HG03571 (cell line): ENCODE data around the gene SOD1.

Experiments used
- ATAC-seq: cut with Tn5 transposase; IDR thresholded peaks from one replicate; pipeline ENCODE4 v1.9.1; 2021; ENCODE audit not compliant: unreplicated experiment

The SOD1 gene

GRCh38 chr21:31678478-31678877, 19.0 kb downstream of the SOD1 start:
- ATAC-seq, result no peak

GRCh38 chr21:31682620-31683019, 23.1 kb downstream of the SOD1 start:
- ATAC-seq, result no peak

DNA sequence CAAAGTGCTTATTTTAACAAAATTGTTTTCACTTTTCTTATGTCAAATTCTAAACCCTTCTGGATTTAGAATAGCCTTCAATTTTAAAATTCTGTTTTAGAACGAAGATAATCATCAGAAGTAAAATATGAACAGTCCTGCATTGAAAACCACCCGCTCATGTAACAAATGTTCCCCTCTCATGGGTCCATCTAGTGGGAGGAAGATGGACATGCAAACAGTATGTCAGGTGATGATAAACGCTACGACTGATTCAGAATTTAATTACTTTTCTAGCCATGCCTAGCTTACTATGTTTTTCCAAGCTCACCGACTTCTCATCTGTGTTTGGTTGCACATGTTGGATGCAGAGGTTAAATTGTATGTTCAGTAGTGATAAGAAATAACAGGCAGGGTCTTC, 23.5 kb downstream of the SOD1 start:
- ATAC-seq, result no peak

DNA sequence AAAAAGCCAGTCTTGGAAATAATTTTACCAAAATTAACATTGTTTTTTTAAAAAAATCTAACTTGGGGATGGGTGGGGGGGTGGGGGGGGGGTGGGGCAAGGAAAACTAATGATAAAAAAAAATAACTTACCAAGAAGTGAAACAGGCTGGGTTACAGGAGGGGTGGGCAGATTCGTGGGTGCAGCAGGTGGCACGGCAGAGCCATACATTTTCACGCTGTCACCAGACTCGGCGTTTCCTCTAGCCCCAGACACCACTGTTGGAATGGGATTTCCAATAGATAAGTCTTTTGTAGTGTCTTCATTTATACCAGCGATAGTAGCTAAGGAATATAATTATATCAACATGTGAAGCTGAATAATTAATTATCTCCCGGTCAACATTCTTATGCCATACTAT, 25.4 kb downstream of the SOD1 start:
- no peak for ATAC-seq

GRCh38 chr21:31686272-31686915, 26.9 kb downstream of the SOD1 start:
- no peak for ATAC-seq

DNA sequence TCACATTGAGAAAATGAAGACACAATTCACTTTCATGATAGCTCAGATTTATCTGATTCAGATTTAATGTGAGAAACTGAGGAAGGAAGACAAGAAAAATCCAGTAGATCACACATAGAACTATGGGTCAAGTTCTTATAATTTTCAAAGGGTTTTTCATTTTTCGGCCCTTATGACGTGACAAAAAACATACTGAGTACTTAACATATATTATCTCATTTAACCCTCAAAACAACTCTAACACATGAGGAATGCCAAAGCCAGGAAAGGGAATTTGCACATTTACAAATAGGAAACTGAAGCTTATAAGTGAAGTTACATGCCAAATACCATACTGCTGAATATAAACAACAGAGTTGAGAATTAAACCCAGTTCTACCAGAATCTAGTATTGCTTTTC, 27.6 kb downstream of the SOD1 start:
- no peak for ATAC-seq

GRCh38 chr21:31688603-31689368, 29.3 kb downstream of the SOD1 start:
- no peak for ATAC-seq

GRCh38 chr21:31693222-31693621, 33.7 kb downstream of the SOD1 start:
- ATAC-seq, result no peak

DNA sequence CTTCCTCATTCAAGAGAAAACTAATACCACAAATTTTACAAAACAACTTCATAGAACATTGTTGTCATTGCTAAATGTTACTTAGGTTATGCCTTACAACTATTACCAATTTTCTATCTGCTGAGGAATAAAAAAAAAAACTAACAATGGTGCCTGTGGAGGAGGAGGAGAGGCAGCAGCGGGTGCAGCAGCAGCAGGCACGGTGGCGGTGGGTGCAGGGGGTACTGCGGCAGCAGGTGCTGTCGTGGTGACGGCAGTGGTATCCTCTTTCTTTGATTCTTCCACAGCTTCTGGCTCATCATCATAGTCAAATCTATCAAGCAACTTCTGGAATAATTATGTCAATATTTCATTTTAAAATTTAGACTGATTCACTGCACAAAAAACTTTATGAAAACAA, 36.9 kb downstream of the SOD1 start:
- no peak for ATAC-seq

DNA sequence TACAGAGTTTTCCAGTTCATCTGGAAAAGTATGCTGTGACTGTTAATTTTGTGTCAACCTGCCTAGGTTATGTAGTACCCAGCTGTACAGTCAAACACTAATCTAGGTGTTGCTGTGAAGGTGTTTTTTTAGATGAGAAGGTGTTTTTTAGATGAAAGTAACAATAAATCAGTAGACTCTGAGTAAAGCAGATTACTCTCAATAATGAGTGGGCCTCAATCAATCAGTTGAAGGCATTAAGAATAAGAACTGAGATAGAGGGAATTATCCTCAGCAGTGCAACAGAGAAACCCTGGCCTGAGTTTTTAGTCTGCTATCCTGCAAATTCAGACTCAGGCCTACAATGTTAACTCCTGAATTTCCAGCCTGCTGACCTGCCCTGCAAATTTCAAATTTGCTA, 39.0 kb downstream of the SOD1 start:
- ATAC-seq, result no peak

GRCh38 chr21:31700040-31700439, 40.5 kb downstream of the SOD1 start:
- ATAC-seq, result no peak

DNA sequence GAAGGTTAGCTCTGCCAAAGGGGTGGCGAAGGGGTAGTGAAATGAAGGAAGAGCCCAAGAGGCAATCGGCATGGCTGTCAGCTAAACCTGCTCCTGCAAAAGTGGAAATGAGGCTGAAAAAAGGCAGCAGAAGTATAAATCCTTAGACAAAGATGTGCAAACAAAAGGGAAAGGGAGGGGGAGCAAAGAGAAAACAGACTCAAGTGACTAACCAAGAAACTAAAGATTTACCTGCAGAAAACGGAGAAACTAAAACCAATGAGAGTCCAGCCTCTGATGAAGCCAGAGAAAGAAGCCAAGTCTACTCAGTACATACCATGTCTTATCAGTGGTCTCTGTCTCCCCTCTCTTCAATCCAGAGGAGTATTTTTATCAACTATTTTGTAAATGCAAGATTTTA, 47.1 kb downstream of the SOD1 start:
- no peak for ATAC-seq

DNA sequence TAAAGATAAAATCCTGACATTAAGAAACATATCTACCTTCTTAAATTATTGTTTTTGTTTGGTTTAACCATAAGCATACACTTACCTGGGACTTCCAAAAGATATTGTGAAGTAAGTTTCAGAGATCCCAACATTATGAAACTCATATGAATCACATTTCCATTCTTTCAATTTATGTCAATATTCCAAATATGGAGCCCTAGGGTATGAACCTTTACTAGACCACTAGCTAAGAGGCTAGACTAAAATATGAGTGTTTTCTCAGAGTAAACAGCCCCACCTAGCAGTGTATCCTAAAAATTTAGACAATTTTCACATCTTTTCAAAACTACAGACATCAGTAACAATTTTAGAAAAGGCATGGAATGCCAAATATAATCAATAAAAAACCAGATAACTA, 48.0 kb downstream of the SOD1 start:
- no peak for ATAC-seq

GRCh38 chr21:31708541-31708940, 49.0 kb downstream of the SOD1 start:
- ATAC-seq, result no peak

DNA sequence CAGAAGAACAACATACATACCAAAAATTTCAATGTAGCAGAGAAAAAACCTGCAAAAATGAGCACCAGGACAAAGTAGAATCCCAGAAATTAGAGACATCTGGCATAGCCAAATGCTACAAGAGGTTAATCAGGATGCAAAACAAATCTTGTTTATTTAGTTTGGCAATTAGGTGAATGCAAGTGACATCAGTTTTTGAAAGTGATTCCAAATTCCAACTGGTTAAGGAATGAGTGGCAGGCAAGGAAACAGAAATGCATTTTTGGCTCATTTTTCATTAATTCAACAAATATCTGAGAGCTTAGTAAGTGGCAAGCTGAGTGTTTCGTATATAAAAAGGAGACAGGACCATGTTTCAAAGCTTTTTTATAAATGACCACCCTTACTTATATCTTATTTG, 51.1 kb downstream of the SOD1 start:
- no peak for ATAC-seq

- no peak for ATAC-seq
Measured at GRCh38 chr21:31711326-31711725, 51.8 kb downstream of the SOD1 start.

GRCh38 chr21:31711745-31712285, 52.3 kb downstream of the SOD1 start:
- no peak for ATAC-seq

DNA sequence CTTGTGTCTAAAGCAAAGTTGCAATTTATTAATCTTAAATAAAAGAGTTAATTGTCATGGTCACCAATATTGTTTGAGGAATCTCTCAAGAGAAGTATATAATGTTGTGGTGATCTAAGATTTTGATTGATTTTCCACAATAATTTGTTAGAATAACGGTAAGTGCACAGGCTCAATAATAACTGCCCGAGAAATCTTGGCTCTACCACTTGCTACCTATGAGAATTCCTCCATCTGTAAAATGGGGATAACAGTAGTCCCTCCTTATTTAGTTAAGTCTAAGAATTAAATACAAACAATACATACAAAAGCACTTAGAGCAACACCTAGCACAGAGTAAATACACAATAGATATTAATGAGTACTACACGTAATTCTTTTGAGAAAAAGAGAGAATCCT, 53.6 kb downstream of the SOD1 start:
- ATAC-seq, result no peak

- ATAC-seq, result no peak
Measured at GRCh38 chr21:31713973-31714740, 54.7 kb downstream of the SOD1 start.

DNA sequence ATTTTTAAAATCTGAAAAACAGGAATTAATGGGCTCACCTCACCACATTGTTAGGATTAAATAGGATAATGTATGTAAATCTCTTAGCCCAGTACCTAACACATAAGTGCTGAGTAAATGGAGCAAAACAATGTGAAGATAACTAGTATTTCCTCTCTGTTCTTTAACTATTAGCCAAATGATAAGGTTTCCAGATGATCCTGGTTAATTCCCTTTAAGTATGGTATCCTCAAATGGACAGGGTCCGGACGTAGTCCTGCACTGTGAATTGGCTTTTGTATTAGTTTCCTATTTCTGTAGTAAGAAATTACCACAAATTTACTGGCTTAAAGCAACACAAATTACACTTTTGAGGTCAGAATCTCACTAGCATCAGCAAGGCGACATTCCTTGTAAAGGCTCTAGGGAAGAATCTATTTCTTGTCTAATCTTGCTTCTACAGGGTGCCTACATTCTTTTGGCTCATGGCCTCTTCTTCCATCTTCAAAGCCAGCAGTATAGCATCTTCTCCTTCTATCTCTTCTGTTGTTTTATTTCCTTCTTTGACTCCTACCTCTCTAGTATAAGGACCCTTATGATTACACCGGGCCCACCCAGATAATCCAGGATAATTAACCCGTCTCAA, 55.4 kb downstream of the SOD1 start:
- no peak for ATAC-seq

DNA sequence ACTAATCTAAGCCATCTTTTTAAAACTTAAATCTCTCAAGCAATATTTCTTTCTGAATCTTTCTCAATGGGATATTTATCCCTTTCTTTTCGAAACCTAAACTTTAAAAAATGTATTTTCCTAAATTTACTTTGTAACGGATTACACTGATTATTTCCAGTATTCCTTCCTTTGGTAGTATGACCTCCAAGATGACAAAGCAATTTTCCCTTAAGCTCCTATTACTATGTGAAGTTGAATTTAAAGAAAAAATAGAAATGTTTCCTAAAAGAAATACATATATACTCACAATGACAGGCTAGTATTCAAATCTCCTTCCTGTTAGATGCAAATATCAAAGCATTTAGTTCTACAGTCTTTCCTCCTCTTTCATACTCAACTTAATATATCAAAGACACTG, 56.6 kb downstream of the SOD1 start:
- ATAC-seq, result no peak
